LNCAP (cell line): ENCODE data around the gene C2CD4A.

Experiments
- TF ChIP-seq, protein P1 (sequence below): fragments of 450-650 bp; IDR thresholded peaks from 2 replicates; pipeline ENCODE4 v1.5.1; 2017; ENCODE audit warnings: mild to moderate bottlenecking

C2CD4A gene

DNA sequence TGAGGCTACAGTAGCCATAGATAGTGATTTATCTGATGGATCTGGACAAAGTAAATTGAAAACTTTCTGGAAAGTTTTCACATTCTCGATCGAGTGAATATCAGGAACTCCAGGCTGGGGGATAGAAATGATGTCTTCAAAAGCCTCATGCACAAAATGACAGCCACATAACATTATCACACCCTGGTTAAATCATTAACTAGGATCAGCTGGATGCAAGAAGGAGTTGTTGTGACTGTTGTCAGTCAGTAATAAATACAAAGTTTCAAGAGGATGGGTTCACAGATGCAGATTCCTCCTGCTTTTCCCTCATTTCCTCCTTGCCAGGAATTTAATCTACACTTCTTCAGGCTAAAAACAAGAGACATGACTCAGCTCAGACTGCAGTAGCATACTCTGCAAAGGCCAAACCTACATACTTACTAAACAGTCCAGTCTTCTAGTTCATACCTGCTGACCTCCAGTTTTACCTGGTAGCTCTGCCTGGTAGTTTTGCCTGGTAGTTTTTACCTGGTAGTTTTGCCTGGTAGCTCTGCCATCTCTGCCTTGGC lies 40.9 kb downstream of the C2CD4A start:
- TF ChIP-seq, protein P1, sequence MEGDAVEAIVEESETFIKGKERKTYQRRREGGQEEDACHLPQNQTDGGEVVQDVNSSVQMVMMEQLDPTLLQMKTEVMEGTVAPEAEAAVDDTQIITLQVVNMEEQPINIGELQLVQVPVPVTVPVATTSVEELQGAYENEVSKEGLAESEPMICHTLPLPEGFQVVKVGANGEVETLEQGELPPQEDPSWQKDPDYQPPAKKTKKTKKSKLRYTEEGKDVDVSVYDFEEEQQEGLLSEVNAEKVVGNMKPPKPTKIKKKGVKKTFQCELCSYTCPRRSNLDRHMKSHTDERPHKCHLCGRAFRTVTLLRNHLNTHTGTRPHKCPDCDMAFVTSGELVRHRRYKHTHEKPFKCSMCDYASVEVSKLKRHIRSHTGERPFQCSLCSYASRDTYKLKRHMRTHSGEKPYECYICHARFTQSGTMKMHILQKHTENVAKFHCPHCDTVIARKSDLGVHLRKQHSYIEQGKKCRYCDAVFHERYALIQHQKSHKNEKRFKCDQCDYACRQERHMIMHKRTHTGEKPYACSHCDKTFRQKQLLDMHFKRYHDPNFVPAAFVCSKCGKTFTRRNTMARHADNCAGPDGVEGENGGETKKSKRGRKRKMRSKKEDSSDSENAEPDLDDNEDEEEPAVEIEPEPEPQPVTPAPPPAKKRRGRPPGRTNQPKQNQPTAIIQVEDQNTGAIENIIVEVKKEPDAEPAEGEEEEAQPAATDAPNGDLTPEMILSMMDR: no peak

DNA sequence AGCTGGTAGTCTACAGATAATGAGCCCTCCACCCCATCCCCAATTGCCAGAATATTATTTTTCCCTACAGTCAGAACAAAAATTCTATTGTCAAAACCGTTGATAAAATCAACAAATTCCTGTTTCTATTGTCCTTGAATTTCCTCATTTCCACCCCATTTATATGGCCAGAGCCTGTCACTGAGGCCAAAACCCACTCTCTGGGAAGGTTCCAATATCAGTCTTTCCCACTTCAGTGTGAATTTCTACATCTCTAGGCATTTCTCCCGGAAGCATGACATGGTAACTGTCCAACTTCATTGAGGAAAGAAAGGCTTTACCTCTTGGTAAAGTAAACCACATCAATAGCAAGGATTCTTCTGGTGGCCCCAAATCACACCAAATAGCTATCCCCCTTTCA lies 41.6 kb downstream of the C2CD4A start:
- TF ChIP-seq, protein P1: no peak

DNA sequence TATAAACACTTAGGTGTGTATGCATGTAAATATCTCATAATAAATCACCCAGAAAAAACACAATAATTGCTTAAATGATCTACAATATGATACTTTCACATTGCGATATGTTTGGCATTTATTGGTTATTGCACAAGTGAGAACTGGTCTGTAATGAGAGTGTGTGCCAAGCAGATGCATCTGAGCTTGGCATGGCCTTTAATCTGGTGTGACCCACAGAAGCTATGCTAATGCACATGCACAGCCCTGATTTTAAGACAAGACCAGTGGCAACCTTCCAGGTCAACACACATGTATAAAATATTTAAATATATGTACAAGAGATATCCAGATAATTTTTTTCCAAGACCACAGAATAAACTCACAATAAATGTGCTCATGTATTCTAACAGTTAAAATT lies 42.7 kb downstream of the C2CD4A start:
- TF ChIP-seq, protein P1: no peak

DNA sequence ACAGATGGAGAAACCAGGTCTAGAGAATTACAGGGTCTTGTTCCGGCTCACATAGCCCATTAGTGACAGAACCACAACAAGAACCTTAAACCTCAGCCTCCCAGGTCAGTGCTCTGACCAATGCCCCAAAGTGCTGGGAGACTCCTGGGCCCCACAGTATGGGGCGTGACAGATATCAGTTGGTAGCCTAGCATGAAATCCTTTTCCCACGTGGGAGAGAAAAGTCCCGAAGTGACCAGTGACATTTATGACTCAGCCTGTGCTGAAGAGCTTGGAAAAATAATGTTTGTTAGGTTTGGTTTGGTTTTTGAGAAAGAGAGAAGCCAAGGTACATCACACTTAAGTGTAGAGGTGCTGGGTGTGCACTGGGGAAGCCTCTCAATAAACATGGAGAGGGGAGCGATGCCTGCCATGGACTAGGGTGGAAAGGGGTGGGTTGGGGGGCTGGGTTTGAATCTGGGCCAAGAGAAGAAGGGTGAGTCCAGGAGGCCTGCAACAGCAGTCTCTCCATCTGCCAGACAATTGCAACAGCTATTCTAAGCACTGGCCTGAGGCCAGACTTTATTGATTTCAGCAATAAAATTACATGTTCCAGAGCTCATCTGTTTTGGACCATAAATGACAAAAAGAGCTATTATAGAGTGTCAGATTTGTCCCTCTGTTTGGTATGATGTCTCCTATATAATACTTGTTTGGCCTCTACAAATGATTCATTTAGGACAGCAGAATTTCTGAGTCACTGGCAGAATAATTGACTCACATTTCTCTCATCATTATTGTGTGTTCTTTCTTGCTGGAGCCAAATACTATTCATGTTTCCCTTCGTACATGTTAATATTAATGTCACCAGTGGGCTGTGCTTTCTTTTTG lies 43.4 kb downstream of the C2CD4A start:
- TF ChIP-seq, protein P1: no peak

DNA sequence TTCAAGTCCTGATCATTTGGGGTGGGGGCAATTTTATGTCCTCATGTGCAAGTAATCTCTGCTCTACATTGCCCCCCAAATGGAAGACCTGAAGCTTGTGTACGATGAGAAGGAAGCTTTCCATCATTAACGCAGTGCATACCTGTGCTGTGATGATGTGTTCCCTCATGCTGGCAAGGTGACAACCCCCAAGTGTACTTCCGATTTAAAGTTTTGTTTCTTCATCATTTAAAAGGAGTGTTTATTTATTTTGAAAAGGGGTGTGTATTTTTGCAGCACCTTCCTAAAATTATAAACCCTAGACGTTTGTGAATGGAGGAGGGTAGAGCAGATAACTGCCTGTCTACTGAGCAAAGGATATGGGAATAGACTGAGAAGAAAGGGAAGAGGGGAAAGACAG lies 45.3 kb downstream of the C2CD4A start:
- TF ChIP-seq, protein P1: no peak

DNA sequence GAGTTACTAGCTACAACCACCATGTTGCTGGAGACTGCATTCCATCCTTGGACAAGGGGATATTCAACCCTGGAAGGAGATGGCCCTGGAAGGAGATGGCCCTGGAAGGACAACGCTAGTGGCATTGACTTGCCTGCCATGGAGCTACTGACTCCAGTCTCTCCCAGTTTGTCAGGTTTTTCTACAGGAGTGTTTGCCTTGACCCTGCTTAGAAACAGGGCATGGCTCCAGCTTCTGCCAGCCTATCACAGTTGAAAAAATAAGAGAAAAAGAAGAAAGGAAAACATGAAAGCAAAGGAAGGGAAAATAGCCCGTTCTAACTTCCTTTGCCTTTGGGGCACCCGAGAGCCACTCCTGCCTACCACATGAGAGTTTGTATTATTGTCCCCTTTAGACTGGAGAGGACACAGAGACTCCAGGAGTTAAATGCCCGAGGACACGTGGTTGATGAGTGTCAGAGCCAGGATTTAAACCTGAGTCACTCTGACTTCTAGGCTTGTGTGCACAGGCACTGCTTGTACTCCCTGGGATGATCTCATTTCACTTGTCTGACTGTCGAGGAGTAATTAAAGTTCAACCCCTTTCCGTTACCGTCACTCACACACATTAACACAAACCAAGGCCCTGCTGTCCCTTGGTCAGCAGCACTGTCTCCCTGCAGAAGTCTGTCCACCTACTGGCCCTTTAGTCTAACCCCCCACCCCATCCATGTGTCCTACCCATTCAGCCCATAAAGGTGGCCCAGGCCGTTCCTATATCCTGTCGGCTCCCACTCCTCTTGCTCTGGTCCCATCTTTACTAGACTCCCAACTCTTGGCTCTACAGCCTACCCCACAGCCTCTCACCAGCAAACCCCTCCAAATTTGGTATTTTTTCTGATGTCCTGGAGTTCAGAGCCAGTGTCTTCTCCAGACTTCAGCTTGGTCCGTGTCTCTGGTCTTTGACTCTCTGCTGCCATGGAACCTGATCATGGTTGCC lies 46.1 kb downstream of the C2CD4A start:
- TF ChIP-seq, protein P1: no peak

DNA sequence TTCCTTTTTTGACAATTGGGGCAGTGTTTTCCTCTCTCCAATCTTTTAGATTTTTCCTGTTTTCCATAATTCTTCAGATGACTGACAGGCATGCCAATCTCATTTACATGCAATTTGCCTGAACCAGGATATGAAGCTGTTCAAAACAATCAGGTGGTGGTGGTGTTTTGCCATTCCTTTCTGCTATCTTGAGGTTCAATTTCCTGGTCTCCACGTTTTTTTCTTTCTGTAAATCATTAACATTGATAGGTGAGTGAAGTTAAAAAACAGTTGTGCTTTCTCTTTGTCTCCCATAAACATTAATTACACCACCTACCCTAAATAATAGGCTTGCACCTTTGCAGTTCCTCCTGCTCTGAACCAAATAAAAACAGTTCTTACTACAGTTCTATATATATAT lies 49.1 kb downstream of the C2CD4A start:
- TF ChIP-seq, protein P1: no peak
